ENCODE measurements around the gene BEND6. TPM values are rescaled to one million over a fixed set of nuclear protein-coding genes. Genes with fewer than 3 reads are reported as not detected.

BEND6 gene
- total RNA-seq, 1 donor from 2014 or later: 0.53 TPM

DNA sequence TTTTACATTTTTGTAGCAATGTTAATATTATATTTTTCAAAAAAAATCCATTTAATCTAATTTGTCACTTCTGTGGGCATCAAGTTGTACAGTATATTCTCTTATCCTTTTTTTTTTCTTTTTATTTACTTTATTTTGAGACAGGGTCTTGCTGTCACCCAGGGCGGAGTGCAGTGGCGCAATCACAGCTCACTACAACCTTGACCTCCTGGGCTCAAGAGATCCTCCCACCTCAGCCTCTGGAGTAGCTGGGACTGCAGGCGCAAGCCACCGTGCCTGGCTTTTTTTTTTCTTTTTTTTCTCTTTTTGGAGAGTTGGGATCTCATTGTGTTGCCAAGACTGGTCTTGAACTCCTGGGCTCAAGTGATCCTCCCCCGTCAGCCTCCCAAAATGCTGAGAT lies 14.4 kb upstream of the BEND6 start:
- no peak for DNase-seq (ENCODE audit: extremely low read depth, low read depth, low spot score)

DNA sequence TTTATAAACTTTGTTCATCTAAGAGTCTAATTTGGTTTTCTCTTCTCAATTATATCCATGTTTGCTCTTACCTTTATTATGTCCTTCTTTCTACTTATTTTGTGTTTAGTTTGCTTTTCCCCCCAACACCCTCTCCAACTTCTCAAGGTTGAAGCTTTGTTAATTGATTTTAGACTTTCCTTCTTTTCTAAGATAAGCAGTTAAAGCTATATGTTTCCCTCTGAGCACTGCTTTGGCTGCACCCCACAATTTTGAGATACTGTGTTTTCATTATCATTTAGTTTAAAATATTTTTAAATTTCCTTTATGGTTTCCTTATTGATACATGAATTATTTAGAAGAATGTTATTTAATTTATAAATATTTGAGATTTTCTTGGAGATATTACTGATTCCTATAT lies 13.9 kb upstream of the BEND6 start:
- DNase-seq (ENCODE audit: extremely low read depth, low read depth, low spot score): no peak

DNA sequence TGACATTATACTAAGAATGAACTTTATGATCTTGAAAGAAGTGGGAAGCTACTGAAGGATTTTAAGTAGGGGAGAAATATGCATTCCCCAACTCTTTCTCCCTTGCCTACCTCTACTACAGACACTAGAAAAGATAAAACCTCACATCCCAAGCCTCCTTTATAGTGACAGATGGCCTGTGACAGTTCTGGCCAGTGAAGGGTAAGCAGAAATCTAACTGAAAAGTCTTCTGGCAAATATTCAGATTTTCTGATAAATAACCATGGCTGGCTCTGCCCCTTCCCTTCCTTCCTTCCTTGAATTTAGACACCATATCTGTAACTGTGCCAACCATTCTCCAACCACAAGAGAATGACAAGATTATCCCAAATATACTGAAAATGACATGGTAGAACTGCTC lies 10.2 kb upstream of the BEND6 start:
- DNase-seq (ENCODE audit: extremely low read depth, low read depth, low spot score): no peak

DNA sequence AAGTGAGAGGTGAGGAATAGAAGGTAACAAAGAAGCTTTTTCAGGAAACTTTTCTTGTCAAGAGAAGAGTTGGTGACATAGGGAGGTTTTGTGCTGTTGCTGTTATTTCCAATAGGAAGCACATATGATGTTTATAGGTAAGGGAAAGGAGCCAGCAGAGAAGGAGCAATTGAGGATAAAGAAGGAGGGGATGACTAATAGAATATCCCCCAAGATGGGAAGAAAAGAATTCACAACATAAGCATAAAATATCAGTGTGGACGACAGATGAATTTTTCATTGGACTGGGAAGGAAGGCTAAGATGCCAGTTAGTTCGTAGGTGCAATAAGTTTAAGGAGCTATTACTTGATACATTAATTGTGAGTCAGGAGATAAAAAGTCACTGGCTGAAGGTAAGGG lies 8.5 kb upstream of the BEND6 start:
- no peak for DNase-seq (ENCODE audit: extremely low read depth, low read depth, low spot score)

DNA sequence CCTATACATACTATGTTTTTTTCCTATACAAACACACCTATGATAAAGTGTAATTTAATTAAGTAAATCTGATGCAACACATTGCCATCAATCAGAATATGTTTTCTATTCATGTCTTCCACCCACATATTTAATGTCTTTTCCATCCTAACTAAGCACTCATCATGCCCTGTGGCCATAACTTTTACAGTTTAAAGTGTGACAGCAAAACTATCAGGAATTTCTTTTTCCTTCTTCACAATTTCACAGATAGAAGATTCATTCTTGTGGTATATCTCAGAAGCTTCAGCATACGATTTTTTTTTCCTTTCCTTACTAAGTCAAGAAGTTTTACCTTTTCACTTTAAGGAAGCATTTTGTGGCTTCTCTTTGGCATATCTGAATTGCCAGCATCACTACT lies 7.0 kb upstream of the BEND6 start:
- DNase-seq (ENCODE audit: extremely low read depth, low read depth, low spot score): no peak

DNA sequence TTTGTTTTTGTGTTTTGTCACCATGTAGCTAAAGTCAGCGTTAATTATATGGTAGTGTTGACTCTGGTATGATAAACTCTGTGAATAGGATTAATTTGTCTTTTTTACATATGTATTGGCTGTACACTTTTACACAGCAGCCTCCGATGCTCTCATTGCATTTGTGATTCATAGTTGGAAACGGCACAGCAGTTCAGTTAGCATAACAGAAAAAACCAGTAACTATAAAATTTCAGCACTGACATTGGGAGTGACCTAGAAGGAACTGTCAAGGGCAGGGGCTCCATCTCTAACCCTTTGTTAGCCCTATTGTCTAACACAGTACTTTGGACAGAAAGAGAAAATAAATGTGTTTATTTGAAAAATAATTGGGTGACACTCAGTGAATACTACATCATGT lies 5.6 kb upstream of the BEND6 start:
- DNase-seq (ENCODE audit: extremely low read depth, low read depth, low spot score): no peak

DNA sequence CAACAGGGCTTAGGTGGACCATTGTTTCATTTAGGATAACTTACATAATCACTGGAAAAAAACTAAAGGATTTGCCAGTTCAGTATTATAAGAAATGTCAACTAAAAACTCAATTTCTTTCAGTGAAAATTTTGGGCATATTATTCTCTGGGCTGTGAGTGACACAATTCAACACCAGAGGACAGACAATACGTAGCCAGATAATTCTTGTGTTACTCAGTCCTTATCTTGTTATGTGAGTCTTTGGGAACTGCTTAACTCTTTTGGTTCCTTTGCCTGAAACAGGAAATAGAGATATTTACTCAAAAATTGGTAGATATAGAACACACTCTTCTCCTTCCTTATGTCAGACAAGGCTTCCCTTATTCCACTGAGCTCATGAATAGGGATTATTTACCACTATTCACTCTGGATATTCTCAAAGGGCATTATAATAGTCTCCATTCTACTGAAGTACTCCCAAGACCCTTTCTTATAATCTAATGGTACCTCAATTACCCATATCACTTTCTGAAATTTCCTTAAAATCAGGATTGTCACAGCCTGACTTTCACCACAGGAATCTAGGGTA lies 4.9 kb upstream of the BEND6 start:
- no peak for DNase-seq (ENCODE audit: extremely low read depth, low read depth, low spot score)

DNA sequence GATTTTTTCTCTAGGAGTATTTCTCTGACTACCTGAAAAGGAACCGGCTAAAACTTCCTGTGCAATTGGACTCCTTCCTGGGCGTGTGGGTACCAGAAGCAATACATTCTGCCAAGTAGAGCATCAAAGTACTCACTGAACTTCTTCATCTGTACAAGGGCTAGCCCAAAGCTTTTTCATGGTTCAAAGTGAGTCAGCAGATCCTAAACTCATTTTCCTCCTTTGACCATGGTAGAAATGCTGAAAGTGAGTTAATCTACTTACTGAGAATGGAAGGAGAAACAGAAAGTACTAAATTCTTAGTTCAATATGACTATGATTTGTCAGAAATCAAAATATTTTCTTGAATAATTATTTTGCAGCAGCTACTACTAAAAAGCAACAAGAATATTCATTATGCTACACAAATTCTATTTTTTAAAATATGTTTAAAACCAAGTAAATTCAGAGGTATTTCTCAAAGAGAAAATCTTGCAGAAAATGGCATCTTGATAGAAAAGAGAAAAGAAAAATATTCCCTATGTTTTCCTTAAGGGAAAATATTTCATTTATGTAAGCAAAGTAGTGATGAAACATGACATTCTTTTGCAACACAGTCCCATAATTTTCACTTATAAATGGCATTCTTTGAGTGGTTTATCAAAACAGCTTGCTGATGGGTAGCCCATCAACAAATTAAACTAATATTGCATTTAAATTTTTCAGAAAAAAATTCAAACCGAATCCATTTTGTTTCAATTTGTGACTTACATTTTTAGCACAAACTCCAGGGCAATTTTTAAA lies 3.7 kb upstream of the BEND6 start:
- no peak for DNase-seq (ENCODE audit: extremely low read depth, low read depth, low spot score)

DNA sequence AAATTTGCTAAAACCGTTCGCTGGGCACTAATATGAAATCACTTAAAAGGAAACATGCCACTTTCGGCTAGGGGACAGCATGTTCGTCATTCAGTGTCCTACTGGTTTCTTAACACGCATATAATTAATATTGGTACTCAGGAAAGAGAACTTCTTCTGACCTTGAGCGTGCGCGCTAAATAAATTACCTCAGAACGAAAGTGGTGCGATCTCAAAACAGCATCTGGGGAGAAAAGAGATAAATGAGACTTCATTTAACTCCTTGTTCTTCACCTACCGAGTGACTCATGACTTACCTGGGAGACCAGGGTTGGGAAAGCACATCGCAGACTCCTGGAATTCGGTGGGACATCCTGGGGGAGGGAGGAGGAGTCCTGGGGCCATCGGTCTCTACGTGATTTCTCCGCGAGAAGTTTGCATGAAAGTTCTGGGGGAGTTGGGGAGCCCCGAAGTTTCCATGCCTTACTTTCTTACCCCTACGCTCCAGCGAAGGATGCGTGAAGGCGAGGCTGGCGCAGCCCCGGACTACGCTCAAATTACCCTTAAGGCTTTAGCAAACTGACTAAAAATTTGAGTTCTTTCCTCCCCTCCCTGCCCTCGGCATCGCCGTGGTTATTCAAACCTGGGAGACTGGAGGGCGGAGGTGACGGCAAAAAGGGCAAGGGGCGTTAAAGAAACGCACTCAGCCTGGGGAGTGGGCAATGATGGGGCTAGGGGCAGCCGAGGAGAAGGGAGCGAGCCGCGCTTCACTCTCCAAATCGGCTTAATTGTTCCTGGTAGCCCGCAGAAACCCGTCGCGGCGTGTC lies 1.1 kb upstream of the BEND6 start:
- DNase-seq (ENCODE audit: extremely low read depth, low read depth, low spot score): no peak

DNA sequence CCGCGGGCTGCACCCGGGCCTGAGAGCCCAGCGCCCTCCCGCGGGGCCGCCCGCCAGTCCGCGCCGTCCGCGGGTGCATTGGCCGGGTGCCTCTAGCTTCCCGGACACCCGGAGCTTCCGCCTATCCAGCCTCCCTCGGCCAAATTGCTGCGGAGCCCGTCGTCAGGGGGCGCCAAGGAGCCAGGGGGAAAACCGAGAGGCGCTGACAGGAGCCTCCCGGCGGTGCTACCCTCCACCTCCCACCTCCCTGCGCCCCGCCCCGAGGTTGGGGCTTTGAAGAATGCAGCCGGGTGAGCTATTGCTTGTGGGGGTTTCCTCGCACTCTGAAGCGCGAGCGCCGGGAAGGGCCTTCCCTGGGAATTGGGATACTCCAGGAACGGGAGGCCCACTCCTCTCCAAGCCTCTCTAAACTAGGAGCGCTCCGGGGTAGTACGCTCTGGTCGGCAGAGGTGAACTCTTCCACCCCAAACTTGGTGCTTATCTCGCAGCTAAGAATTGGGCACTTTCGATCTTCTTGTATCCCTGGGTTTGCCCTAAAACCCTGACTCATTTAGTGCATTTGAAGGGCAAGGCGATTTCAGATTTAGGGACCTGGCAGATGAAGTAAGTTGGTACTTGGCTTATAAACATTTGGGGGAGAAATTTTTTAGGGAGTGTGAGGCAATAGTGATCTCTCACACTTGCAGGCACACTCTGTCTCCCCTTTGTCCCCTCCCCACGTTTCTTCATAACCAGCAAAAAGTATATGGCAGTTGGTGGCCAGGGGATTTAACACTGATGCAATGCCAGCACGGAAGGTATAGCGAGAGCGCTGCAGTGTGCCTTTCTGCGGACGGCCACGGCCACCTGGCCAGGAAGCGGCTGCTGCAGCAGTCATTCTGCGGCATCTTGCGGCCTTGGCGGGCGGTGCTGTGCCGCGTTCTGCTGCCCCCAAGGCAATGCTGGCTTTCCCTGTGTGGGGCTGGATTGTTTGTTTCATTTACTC lies 556 bp downstream of the BEND6 start:
- no peak for DNase-seq (ENCODE audit: extremely low read depth, low read depth, low spot score)

DNA sequence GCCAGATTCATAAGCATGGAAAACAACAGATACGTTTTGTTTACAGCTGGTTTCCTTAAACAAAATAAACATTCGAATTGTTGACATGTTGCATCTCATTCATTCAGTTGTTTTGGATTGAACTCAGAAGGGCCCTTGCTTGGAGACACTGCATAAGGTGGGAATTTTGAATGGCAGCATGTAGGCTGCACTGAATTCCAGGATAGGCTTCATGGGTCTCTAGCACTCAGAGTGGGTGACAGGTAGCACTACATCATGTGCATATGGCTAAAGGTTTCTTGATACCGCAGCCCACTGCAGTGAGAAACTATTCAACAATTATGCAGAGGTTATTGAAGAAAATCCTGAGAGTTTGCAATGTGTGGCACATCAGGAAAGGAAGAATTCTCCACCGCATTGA lies 1.6 kb downstream of the BEND6 start:
- no peak for DNase-seq (ENCODE audit: extremely low read depth, low read depth, low spot score)

DNA sequence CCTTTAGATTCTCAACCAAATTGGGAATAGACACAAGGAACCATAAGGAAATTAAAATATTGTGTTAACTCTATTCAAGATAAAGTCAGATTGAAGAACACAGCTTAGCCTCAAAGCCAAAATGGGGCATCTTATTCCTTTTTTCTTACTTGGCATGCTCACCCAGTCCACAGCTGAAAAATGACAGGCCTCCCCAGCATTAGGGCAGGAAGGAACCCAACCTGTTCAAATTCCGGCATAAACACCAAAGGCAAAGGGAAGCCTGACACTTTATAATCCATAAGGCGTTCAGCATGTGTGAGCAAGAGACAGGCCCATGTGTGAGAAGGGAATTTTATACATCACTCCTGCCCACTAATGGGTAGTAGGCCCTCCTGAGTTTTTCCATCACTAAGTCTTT lies 2.9 kb downstream of the BEND6 start:
- DNase-seq (ENCODE audit: extremely low read depth, low read depth, low spot score): no peak

DNA sequence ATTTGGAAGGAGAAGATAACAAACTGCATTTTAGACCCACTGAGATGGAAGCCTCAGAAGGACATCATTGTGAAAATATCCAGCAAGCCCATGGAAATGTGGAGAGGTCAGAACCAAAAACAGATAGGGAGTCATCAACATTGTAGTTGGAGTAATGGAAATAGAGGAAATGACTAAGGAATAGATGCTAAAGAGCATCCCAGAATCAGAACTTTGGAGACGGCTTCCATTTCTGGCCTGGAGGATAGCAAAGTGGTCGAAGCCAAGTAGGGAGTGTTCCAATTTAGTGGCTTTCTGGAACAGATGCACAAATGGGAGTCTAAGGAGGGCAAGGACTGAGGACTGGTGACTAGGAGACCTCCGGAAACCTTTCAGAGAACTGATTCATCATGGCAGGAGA lies 3.6 kb downstream of the BEND6 start:
- DNase-seq (ENCODE audit: extremely low read depth, low read depth, low spot score): no peak

DNA sequence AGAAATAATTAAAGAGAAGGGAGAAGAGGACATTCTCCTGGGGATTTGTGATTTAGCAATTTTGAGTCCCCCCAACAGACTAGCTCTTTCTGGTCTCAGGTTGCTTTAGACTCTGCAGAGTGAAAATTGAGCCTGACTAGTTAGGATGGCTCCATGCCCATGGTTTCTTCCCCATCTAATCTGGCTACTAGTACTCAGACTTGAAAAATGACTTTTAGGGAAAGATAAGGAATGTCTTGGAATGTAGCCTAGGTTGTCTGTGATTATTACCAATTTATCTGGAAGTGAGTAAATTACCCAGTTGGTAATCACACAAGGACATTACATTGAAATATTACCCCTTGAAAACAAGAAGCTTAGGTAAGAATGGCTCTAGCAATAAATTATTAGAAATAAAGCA lies 4.2 kb downstream of the BEND6 start:
- DNase-seq (ENCODE audit: extremely low read depth, low read depth, low spot score): no peak

DNA sequence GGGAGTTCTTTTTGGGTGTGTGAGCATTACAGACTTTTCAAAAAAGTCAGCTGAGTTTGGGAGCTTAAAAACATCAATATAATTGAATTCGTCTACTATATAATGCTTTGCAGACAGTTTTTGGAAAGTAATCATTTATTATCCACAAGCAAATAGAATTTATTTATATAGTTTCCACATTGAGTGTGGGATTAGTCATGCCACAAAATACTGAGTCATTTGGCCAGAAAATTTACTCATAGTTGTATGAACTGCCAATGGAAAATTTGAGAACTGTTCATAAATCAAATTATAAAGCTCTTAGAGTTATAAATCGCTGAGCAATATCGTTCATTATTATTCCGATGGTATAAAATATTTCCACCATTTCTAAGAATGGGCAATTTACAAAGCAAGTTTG lies 5.0 kb downstream of the BEND6 start:
- no peak for DNase-seq (ENCODE audit: extremely low read depth, low read depth, low spot score)

DNA sequence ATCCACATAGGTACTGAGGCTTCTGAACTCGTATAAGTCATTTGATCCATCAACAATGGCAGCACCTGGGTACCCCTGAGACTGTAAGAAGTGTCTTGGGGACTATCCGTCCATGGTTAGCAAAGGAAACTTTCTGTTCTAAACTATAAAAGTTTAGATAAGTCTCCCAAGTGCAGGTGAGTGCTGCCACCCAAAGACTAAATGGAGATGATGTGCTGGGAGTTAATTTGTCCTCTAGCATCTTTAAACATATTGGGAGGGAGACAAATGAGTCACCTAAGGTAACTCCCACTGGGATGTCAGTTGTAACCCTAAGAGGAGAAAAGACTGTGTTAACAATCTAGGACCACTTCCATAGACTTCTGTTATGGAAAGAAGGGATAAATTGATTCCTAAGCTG lies 6.2 kb downstream of the BEND6 start:
- DNase-seq (ENCODE audit: extremely low read depth, low read depth, low spot score): no peak

DNA sequence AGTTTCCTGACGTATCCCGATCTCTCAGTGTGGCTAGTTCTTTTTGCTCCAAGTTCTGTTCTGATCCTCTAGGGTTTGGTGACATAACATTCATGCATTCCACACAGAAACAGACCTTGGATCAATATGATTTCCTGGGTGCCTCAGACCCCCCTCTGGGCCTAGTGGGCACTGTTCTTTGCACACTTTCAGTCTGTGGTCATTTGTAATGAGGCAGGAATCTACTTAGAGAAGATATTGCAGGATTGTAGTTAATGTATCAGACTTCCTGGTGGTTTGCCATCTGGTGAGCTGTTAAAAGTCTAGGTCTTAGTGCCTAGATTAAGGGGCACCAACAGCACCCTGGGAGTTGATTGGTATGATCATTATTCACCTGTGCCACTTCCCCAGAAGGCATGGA lies 7.5 kb downstream of the BEND6 start:
- no peak for DNase-seq (ENCODE audit: extremely low read depth, low read depth, low spot score)

DNA sequence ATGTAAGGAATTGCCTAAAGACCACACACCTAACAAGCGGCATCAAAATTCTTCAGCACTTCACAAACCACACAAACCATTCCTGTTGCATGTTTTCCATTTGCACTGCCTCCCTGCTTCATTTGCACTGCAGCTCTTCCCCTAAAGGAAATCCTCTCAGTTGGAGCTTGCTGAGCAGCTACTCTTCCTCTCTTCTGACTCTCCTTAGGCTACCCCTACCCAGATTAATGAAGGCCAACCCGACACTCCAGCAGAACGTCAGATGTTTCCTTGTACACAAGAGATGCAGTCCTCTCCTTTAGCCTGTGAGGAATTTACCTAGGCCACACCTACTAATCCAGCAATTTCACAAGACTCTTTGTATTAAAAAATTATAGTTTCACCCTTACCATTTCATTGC lies 8.1 kb downstream of the BEND6 start:
- DNase-seq (ENCODE audit: extremely low read depth, low read depth, low spot score): no peak

DNA sequence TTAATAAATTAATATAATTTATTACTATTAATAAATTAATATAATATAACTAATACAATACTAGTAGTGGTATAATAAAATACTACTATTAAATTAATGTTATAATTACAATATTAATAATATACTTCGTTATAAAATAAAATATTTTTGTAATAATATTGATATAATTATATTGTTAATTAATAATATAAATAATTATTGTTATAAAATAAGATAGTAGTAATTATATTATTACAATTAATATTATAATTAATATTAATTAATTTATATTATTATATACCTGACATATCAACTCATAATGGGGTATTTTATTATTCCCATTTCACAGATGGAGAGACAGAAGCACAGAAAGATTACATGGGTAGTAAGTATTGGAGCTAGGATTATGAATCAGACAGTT lies 8.9 kb downstream of the BEND6 start:
- DNase-seq (ENCODE audit: extremely low read depth, low read depth, low spot score): no peak

DNA sequence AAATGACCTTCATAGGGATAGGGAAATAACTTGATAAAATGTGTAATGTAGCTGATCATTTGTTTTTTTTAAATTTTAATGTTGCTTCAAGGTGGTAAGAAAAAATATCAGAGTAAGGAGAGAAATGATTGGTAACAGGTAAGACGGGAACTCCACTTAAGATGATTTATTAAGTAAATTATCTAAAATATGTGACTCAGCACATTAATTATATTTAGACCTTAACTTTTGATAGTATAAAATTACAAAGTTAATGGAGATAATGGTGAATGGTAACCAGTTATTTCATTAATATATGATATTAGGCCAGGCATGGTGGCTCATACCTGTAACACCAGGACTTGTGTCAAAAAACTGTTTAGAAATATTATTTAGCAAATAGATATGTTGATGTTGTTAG lies 10.2 kb downstream of the BEND6 start:
- DNase-seq (ENCODE audit: extremely low read depth, low read depth, low spot score): no peak

DNA sequence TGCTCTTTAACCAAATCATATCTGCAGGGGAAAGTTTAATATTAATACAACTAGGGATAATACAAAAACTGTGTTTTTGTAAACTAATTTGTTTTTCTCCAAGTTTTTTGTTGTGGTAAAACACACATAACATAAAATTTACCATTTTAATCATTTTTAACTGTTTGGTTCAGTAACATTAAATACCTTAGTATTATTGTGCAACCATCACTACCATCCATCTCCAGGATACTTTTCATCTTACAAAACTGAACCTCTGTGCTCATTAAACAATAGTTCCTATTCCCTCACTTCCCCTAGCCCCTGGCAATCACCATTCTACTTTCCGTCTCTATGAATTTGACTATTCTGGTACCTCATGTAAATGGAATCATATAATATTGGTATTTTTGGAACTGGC lies 15.9 kb downstream of the BEND6 start:
- no peak for DNase-seq (ENCODE audit: extremely low read depth, low read depth, low spot score)
